HepG2 (cell line): ENCODE data around the gene YWHAE. TPM values are rescaled to one million over a fixed set of nuclear protein-coding genes. Genes with fewer than 3 reads are reported as not detected.

Experiments used
- ATAC-seq: fragments of 200-7000 bp; cut with Tn5 transposase; 3 replicates; pipeline ENCODE4 v1.9.1; 2020; ENCODE audit warnings: mild to moderate bottlenecking, moderate library complexity
- BruUV-seq: library from RNA; stranded (reverse); fragments of 400-500 nt; replicated peaks from 2 replicates; lab custom pipeline; 2021; lab: Mats Ljungman, UMichigan
- CTCF ChIA-PET: fragments of 300-600 bp; formaldehyde crosslinking; extraction: SDS; loops from one replicate; lab custom pipeline; 2021; ENCODE audit warnings: low total read pairs, inconsistent platforms, low intra/inter-chr PET ratio; lab: Yijun Ruan, JAX
- POLR2A ChIA-PET: fragments of 350-600 bp; sonication (Branson Sonifier 250); formaldehyde crosslinking; loops from one replicate; lab custom pipeline; 2020; ENCODE audit warnings: antibody characterized with exemption, inconsistent platforms; lab: Yijun Ruan, JAX
- DNase-seq: peaks from one replicate; pipeline ENCODE4 v3.0.0-alpha.2; 2015; ENCODE audit warnings: low spot score
- FAIRE-seq: peaks from 3 replicates; lab custom pipeline; 2011; peaks lifted over from hg19 to GRCh38; lab: Jason Lieb, UNC
- H2AFZ ChIP-seq: one replicate; pipeline ENCODE4 v1.6.1; 2011; ENCODE audit warnings: low read length, inconsistent platforms
- H3K27ac ChIP-seq: fragments of 300-600 bp; 3 replicates; pipeline ENCODE4 v1.8.0; 2011; ENCODE audit warnings: mixed run types, mild to moderate bottlenecking, mixed read lengths, low read length, inconsistent platforms; ENCODE audit not compliant: insufficient read depth; ENCODE audit errors: extremely low read length
- H3K27me3 ChIP-seq, 2 experiments: fragments of 200-600 bp in 1 of 2; 2 replicates in 1 of 2; 3 replicates in 1 of 2; pipeline versions ENCODE4 v1.6.0 to v1.8.0; 2011; ENCODE audit warnings: low read length in 2 of 2, mild to moderate bottlenecking in 2 of 2, moderate library complexity in 2 of 2, inconsistent platforms in 1 of 2; ENCODE audit not compliant: insufficient read depth in 2 of 2, control insufficient read depth in 1 of 2
- H3K36me3 ChIP-seq, 2 experiments: fragments of 200-600 bp in 1 of 2; replicated peaks in 1 of 2; 2 replicates in 1 of 2; 3 replicates in 1 of 2; pipeline versions ENCODE4 v1.5.1 to v1.8.0; 2011; ENCODE audit warnings: low read length in 2 of 2, inconsistent platforms in 1 of 2; ENCODE audit not compliant: insufficient read depth in 2 of 2, control insufficient read depth in 1 of 2
- H3K4me1 ChIP-seq: 2 replicates; pipeline ENCODE4 v1.5.1; 2012; ENCODE audit warnings: low read length, inconsistent platforms; ENCODE audit not compliant: insufficient read depth
- H3K4me2 ChIP-seq: 2 replicates; pipeline ENCODE4 v1.6.0; 2011; ENCODE audit warnings: low read depth, low read length, inconsistent platforms
- H3K4me3 ChIP-seq, 3 experiments: fragments of 200-600 bp in 1 of 3; sonication (generic), shearing (Covaris generic) in 1 of 3; replicated peaks in 1 of 3; 2 replicates each; pipeline ENCODE4 v1.5.1; 2011 to 2016; ENCODE audit warnings: low read length in 3 of 3, inconsistent platforms in 2 of 3, low read depth in 2 of 3, mild to moderate bottlenecking in 2 of 3, control low read depth in 1 of 3, mixed read lengths in 1 of 3; ENCODE audit not compliant: insufficient read depth in 1 of 3
- H3K79me2 ChIP-seq: one replicate; pipeline ENCODE4 v1.6.1; 2011; ENCODE audit warnings: low read length, inconsistent platforms; ENCODE audit not compliant: insufficient read depth
- H3K9ac ChIP-seq: 2 replicates; pipeline ENCODE4 v1.6.0; 2011; ENCODE audit warnings: mild to moderate bottlenecking, low read depth, low read length, inconsistent platforms; ENCODE audit not compliant: insufficient read depth
- H3K9me3 ChIP-seq: 2 replicates; pipeline ENCODE4 v1.5.1; 2012; ENCODE audit warnings: mild to moderate bottlenecking, low read length
- H4K20me1 ChIP-seq: 2 replicates; pipeline ENCODE4 v1.6.0; 2011; ENCODE audit warnings: inconsistent platforms, mild to moderate bottlenecking, low read length, moderate library complexity; ENCODE audit not compliant: insufficient read depth
- ATF7-NPFF ChIP-seq: sonication (generic); formaldehyde crosslinking; IDR thresholded peaks from 2 replicates; pipeline ENCODE4 v1.8.1; 2023; ENCODE audit warnings: mild to moderate bottlenecking, low read depth, missing genetic modification reagents, moderate library complexity
- CEBPB ChIP-seq: IDR thresholded peaks from 2 replicates; pipeline ENCODE4 v1.6.1; 2011; ENCODE audit warnings: low read depth, low read length, improper control_type of control experiment, borderline replicate concordance
- ERF ChIP-seq: IDR thresholded peaks from 2 replicates; pipeline ENCODE4 v1.6.1; 2018; ENCODE audit warnings: missing biosample characterization, missing genetic modification reagents
- ETV5 ChIP-seq: IDR thresholded peaks from 2 replicates; pipeline ENCODE4 v1.6.1; 2018; ENCODE audit warnings: missing biosample characterization, missing genetic modification reagents, inconsistent platforms, borderline replicate concordance
- HNF1A ChIP-seq, 2 experiments: sonication (generic) in 1 of 2; formaldehyde crosslinking in 1 of 2; IDR thresholded peaks; 2 replicates each; pipeline versions ENCODE4 v1.4.0 to v1.6.1; 2016 to 2020; ENCODE audit warnings: borderline replicate concordance in 1 of 2, low read depth in 1 of 2, mild to moderate bottlenecking in 1 of 2, missing genetic modification reagents in 1 of 2
- MAFG ChIP-seq: sonication (generic); formaldehyde crosslinking; IDR thresholded peaks from 2 replicates; pipeline ENCODE4 v1.5.1; 2020; ENCODE audit warnings: mild to moderate bottlenecking, missing genetic modification reagents
- NKX3-1 ChIP-seq: sonication (generic); formaldehyde crosslinking; IDR thresholded peaks from 2 replicates; pipeline ENCODE4 v1.5.0; 2020; ENCODE audit warnings: missing genetic modification reagents
- PCBP1 ChIP-seq: fragments of 200-400 bp; formaldehyde crosslinking; IDR thresholded peaks from 2 replicates; pipeline ENCODE4 v1.6.1; 2017; ENCODE audit warnings: mild to moderate bottlenecking, low read depth, low read length, borderline replicate concordance
- SIN3B ChIP-seq: fragments of 150-350 bp; IDR thresholded peaks from 2 replicates; pipeline ENCODE4 v1.6.1; 2014; ENCODE audit warnings: low read length
- TFE3 ChIP-seq: IDR thresholded peaks from 2 replicates; pipeline ENCODE4 v1.6.1; 2016
- ZBTB1 ChIP-seq: sonication (generic); formaldehyde crosslinking; IDR thresholded peaks from 2 replicates; pipeline ENCODE4 v1.4.0; 2020; ENCODE audit warnings: missing genetic modification reagents, borderline replicate concordance
- ZNF274 ChIP-seq: sonication (generic); formaldehyde crosslinking; IDR thresholded peaks from 2 replicates; pipeline ENCODE4 v1.5.1; 2020; ENCODE audit warnings: mild to moderate bottlenecking, missing genetic modification reagents
- ZNF326 ChIP-seq: sonication (generic); formaldehyde crosslinking; IDR thresholded peaks from 2 replicates; pipeline ENCODE4 v1.4.0; 2020; ENCODE audit warnings: missing genetic modification reagents, borderline replicate concordance
- ZNF350 ChIP-seq: sonication (generic); formaldehyde crosslinking; IDR thresholded peaks from 2 replicates; pipeline ENCODE4 v1.4.0; 2020; ENCODE audit warnings: mild to moderate bottlenecking, low read depth, missing genetic modification reagents, borderline replicate concordance
- ZNF367 ChIP-seq: sonication (generic); formaldehyde crosslinking; IDR thresholded peaks from 2 replicates; pipeline ENCODE4 v1.4.0; 2020; ENCODE audit warnings: missing genetic modification reagents, borderline replicate concordance
- ZNF512 ChIP-seq: sonication (generic); formaldehyde crosslinking; IDR thresholded peaks from 2 replicates; pipeline ENCODE4 v1.4.0; 2020; ENCODE audit warnings: mild to moderate bottlenecking, missing genetic modification reagents
- ZNF570 ChIP-seq: sonication (generic); formaldehyde crosslinking; IDR thresholded peaks from 2 replicates; pipeline ENCODE4 v1.4.0; 2020; ENCODE audit warnings: mild to moderate bottlenecking, missing genetic modification reagents, borderline replicate concordance
- ZNF788 ChIP-seq: sonication (generic); formaldehyde crosslinking; IDR thresholded peaks from 2 replicates; pipeline ENCODE4 v1.5.0; 2020; ENCODE audit warnings: mild to moderate bottlenecking, missing genetic modification reagents, borderline replicate concordance
- WGBS: methylation state at CpG from one replicate; pipeline ENCODE4 v1.1.6; 2017; ENCODE audit warnings: low lambda C conversion rate; 5-methylcytosine and 5-hydroxymethylcytosine counted together
- in situ Hi-C: cut with HindIII; loops from 2 replicates; pipeline ENCODE4 v1.10.0; 2017; ENCODE audit warnings: low pct_unique_long_range_greater_than_20kb; ENCODE audit not compliant: extremely low pct_ligation_motif_present
- intact Hi-C: fragments of 100-400 bp; cut with micrococcal nuclease; formaldehyde crosslinking; loops from one replicate; pipeline ENCODE4 v1.10.0; 2022; ENCODE audit not compliant: unreplicated experiment
- polyA plus RNA-seq, 8 experiments: library from polyadenylated mRNA; depleted of rRNA in 3 of 8; stranded (reverse) in 7 of 8; unstranded in 1 of 8; fragments of >200 nt; fragmentation: Illumina TruSeq in 4 of 8; extraction: Trizol in 4 of 8; gene quantifications; 2 replicates each; pipeline versions ENCODE4 v1.2.1 to v1.2.3, GENCODE V29; 2011 to 2016; ENCODE audit warnings: low read depth in 4 of 8, missing spikeins in 1 of 8, mixed read lengths in 1 of 8; ENCODE audit not compliant: insufficient read depth in 1 of 8
- total RNA-seq, 5 experiments: library from RNA; depleted of rRNA; stranded (reverse); fragments of >200 nt; fragmentation: Illumina TruSeq; extraction: Trizol; gene quantifications; 2 replicates each; pipeline ENCODE4 v1.2.3, GENCODE V29; 2016; ENCODE audit warnings: low read depth in 1 of 5

The YWHAE gene
- total and polyA plus RNA-seq, 2 of the 13 experiments (the other 11 are each of a cell fraction or from before 2014, with no cell fraction given): 256 to 335 TPM

- CTCF ChIA-PET: no interaction called here
- in situ Hi-C loops: loop anchor here (5.0 kb wide), 1 partner anchor 58 kb away; the partner anchor contains the start of gene BHLHA9
- BruUV-seq: no TSS peak
- Histone ChIP-seq H3K27me3 (peaks cover 0 to 30% of the 10 kb centered on the region in 2 experiments; a peak in 1 of 5 replicates), H3K36me3 (no peaks in the 10 kb centered on the region), H3K4me1 (no peaks in the 10 kb centered on the region), H3K4me2 (no peak overlapping the region), H3K9ac (no peak overlapping the region), H3K9me3 (no peaks in the 10 kb centered on the region), H3K4me3 (no peak overlapping the region), H4K20me1 (no peaks in the 10 kb centered on the region), H3K79me2 (no peaks in the 10 kb centered on the region), H2AFZ (no peak overlapping the region), H3K27ac (no peak overlapping the region)
- TF ChIP-seq ZNF274 (CRISPR knock-in tag) (no peak), ZNF512 (no peak), ZNF570 (CRISPR knock-in tag) (no peak), ZNF326 (CRISPR knock-in tag) (no peak), NKX3-1 (CRISPR knock-in tag) (no peak), ZNF367 (CRISPR knock-in tag) (no peak), ZBTB1 (CRISPR knock-in tag) (no peak), ERF (no peak), ZNF788 (no peak), SIN3B (no peak), HNF1A (IDR thresholded peaks at IDR 0.05; ENCODE audit: low read depth) (no peak), HNF1A (CRISPR knock-in tag; IDR thresholded peaks at IDR 0.05; ENCODE audit: borderline replicate concordance) (no peak), MAFG (no peak), ETV5 (CRISPR knock-in tag) (no peak), ZNF350 (CRISPR knock-in tag) (no peak), TFE3 (no peak), CEBPB (no peak), ATF7-NPFF (CRISPR knock-in tag) (no peak), PCBP1 (no peak)
- no peak for FAIRE-seq
- intact Hi-C loops: no loop called here
- WGBS: 28% methylated on average over 7 of the region's 12 CpGs
- DNase-seq: no peak
- ATAC-seq: no peak; the same call in 2 of the 3 replicates
- POLR2A ChIA-PET: no interaction called here
These were observed 70.2 kb downstream of the YWHAE start for GRCh38 chr17:1329745-1330343.
